ENCODE data around the gene NHS.

The NHS gene

DNA sequence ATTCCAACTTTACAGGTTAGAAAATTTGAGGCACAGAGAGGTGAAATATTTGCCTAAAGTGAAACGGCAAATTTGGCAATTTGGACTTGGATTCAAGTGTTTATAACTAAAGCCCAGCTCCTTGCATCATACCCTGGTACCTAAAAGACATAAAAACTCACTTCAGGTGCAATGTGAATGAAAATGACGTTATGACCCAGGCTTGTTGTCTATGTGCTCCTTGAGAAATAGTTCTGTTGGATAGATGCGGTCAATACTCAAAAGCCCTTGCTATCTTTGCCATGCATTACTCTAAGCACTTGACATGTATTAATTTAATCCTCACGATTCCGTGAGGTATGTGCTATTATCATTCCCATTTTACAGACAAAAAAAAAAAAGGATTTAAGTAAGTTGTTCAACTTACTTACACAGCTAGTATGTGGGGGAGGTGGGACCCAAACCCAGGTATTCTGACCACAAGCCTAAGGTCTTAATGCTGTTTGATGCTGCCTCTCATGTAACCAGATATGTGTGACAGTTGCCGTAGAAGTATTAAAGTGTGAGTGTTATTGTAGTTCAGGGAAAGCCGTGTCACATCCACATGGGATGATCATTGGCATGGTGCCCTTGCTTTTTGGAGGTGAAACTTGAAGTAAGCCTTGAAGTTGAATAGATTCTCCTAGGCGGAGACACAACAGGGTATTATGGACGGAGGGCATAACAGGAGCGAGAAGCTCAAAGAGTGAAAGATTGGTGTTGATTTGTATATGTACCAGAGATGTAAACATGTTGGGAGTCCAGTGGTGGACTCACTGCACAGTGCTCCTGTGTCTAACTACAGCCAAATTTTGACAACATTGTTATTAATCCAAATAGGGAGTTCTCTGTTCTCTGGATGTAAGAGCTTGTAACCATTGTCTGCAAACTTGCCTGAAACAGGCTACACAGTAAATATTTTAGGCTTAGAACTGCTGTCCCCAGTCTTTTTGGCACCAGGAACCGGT, 365.4 kb downstream of the NHS start:
- FAIRE-seq, result no peak
- DNase-seq (ENCODE audit: extremely low spot score, insufficient read length, low read depth), result no peak

DNA sequence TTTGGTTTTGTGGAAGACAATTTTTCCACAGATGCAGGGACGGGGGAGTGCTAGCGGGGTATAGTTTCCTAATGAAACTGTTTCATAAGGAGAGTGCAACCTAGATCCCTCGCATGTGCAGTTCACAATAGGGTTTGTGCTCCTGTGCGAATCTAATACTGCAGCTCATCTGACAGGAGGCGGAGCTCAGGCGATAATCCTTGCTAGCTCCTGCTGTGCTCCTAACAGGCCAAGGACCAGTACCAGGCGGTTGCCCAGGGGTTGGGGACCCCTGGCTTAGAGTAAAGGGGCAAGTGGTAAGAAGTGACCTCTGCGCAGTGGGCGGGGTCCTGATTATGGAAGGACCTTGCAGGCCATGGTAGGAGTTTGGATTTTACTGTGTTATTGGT, 366.1 kb downstream of the NHS start:
- no peak for FAIRE-seq

DNA sequence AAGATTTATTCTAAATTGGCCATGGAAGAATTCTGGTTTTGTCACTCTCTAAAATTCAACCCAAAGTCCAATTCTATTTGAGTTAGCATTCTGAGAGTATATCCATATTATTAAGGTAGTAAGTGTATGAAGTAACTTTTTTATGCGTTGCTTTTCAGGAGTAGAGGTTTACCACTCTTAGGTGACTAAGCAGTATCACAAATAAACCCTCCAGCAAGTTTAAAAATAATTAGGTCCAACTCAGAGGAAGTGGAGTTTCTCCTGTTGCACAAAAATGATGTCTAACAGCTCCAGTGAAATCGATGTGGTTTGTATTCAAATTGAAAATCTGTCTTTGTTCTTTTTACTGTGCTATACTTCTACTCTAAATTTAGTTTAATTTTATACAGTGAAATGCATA, 368.9 kb downstream of the NHS start:
- no peak for FAIRE-seq

More for the DNA sequence above, 366.1 kb downstream of the NHS start:
- DNase-seq (ENCODE audit: extremely low spot score, insufficient read length, low read depth), result no peak

DNA sequence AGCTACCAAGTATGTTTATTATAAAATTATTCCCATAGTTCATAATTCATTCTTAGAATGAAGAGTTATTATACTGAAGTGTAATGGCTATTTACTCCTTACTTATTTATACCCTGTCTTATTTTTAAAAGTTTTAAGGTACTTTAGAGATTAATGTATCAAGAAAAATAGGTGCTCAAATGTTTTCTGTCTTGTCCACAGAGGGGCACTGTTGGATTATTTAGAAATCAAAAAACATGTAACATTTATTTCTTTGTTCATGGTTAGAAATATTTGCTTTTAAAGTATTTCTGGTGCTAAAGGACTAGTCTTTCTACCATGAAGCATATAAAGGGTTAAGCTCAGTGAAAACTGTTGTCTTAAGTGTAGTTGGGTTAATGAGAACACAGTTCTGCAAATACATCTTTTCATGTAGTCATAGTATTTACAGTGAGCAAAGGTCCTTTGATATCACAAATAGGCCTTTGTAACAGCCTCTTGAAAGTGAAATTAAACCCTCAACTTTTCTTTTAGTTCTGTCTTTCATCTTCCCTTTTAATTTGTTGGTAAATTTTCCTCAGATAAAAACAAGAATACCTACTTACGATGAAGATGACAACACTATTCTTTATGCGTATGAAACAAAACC, 370.0 kb downstream of the NHS start:
- DNase-seq (ENCODE audit: extremely low spot score, insufficient read length, low read depth) (no peak), FAIRE-seq (peak; percentile 81)

More for the DNA sequence above, 368.9 kb downstream of the NHS start:
- no peak for DNase-seq (ENCODE audit: extremely low spot score, insufficient read length, low read depth)

GRCh38 chrX:17747692-17748091, 372.7 kb downstream of the NHS start:
- DNase-seq (ENCODE audit: extremely low spot score, insufficient read length, low read depth), result no peak
- FAIRE-seq, result no peak

DNA sequence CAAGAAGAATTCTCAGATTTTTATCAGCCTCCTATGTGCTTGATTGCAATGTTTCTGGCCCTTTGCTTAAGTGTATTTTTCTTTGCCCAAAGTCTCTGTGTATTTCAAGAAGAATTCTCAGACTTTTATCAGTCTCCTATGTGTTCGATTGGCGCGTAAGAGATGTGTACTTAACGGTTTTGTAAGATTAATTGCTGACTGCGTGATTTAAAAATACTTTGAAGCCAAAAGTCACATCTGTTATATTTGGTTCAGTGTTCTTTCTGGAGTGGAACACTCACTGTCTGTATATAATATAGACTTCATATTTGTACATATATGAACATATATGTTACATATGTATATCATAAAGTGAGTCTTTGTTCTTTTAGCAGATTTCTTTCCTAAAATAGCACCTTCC, 373.7 kb downstream of the NHS start:
- DNase-seq (ENCODE audit: extremely low spot score, insufficient read length, low read depth), result no peak
- no peak for FAIRE-seq

DNA sequence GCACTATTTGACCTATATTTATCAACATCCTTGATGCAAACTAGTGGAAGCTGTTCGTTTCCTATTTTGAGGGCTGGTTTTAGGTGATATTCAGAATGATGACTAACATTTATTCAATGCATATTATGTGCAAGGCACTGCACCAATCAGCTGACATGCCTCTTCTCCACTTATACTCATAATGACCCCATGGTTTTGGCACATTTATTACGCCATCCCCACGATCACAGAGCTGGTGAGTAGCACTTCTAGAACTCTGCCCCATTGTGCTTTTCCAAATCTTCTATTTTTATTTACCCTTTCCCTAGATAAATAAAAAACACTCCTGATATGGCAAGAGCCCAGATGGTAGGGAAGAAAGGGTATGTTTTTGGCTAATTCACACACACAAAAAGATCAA, 375.4 kb downstream of the NHS start:
- DNase-seq (ENCODE audit: extremely low spot score, insufficient read length, low read depth) (no peak), FAIRE-seq (peak; percentile 62)

GRCh38 chrX:17758382-17758781, 383.4 kb downstream of the NHS start:
- FAIRE-seq, result no peak
- DNase-seq (ENCODE audit: extremely low spot score, insufficient read length, low read depth), result peak; percentile 9

- FAIRE-seq (no peak), DNase-seq (ENCODE audit: extremely low spot score, insufficient read length, low read depth) (no peak)
Observed at GRCh38 chrX:17759990-17760389, 385.0 kb downstream of the NHS start.

DNA sequence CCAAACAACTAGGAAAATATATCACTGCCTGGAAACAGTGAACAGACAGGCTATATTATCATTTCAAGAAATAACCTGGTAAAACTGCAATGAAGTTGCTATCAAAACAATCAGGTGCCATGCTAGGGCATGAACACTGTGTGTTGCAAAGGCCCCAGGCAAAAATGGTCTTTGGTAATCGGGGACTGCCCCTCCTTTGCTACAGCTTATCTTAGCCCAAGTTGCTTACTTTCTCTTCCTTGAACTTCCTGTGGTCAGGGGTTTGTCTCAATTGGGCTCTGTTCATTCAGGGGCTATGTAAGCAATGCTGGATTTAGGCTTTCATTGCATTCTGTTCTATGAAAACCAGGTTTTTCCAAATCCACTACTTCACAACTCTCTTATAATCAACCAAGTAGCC, 392.7 kb downstream of the NHS start:
- FAIRE-seq (no peak), DNase-seq (ENCODE audit: extremely low spot score, insufficient read length, low read depth) (no peak)

- DNase-seq (ENCODE audit: extremely low spot score, insufficient read length, low read depth) (no peak), FAIRE-seq (no peak)
Observed at GRCh38 chrX:17768997-17769396, 394.0 kb downstream of the NHS start.

- DNase-seq (ENCODE audit: extremely low spot score, insufficient read length, low read depth), result no peak
- FAIRE-seq, result no peak
Observed at GRCh38 chrX:17769701-17770269, 394.8 kb downstream of the NHS start.

- DNase-seq (ENCODE audit: extremely low spot score, insufficient read length, low read depth), result no peak
- no peak for FAIRE-seq
Observed at GRCh38 chrX:17773221-17773876, 398.3 kb downstream of the NHS start.

GRCh38 chrX:17774053-17774452, 399.1 kb downstream of the NHS start:
- FAIRE-seq, result no peak
- DNase-seq (ENCODE audit: extremely low spot score, insufficient read length, low read depth), result no peak

DNA sequence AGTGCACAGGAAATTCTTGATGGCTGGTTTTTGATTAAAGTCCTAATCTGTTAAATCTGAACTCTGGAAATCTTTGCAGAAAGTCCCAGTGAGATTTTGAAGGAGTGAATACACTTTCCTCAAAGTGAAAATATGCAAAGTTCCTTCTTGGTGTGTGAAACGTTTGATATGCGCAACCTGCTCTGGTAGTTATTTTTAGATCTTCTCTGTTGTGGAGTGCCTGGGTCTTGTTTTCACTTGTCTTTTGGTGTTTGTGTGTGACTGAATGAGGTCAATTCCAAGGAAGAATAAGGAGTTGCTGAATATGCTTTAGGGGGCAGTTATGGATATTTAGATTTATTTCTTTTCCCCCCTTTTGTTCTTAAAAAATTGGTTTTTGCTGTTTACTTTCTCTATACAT, 404.0 kb downstream of the NHS start:
- FAIRE-seq (no peak), DNase-seq (ENCODE audit: extremely low spot score, insufficient read length, low read depth) (no peak)

DNA sequence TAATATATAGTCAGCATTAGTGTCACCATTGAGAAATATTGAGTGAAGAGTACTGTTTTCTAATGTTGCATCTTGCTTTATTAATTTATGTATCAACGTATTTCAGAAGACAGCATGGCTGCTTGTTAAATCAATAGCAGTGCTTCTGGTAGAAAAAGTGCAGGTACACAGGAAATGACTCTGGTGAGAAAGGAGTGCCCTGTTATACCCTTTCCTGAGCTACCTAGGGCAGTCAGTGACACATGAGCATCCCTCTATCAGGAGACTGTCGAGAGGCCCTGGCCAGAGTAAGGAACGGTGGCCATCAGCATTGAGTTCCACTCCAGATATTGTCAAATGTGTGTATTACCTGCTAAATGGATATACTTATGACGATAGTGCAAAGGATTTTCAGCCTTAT, 404.4 kb downstream of the NHS start:
- FAIRE-seq (no peak), DNase-seq (ENCODE audit: extremely low spot score, insufficient read length, low read depth) (no peak)

Data from GM18507 (cell line).